AML-193 (cell line): ENCODE measurements around the gene KLHL36.

ENCODE experiments used
- DNase-seq, 2 experiments: peaks; one replicate each; lab custom pipeline; 2025; lab: John Stamatoyannopoulos, UW

KLHL36 gene

GRCh38 chr16:84648595-84649510 lies 542 bp downstream of the KLHL36 start:
- DNase-seq: peak in 1 of 2 experiments; percentile 14

GRCh38 chr16:84649511-84649861 lies 1.2 kb downstream of the KLHL36 start:
- DNase-seq: no peak

GRCh38 chr16:84650062-84650991 lies 2.0 kb downstream of the KLHL36 start:
- DNase-seq: no peak

- no peak for DNase-seq
Observed at GRCh38 chr16:84652566-84652965, 4.3 kb downstream of the KLHL36 start.

GRCh38 chr16:84654238-84654637 lies 5.9 kb downstream of the KLHL36 start:
- no peak for DNase-seq

- no peak for DNase-seq
Observed at GRCh38 chr16:84654998-84655397, 6.7 kb downstream of the KLHL36 start.

- no peak for DNase-seq
Observed at GRCh38 chr16:84656649-84657048, 8.3 kb downstream of the KLHL36 start.

GRCh38 chr16:84657229-84657837 lies 9.0 kb downstream of the KLHL36 start:
- no peak for DNase-seq

- no peak for DNase-seq
Observed at GRCh38 chr16:84658690-84659089, 10.4 kb downstream of the KLHL36 start.

- no peak for DNase-seq
Observed at GRCh38 chr16:84659656-84660300, 11.5 kb downstream of the KLHL36 start.

GRCh38 chr16:84660973-84661372 lies 12.7 kb downstream of the KLHL36 start:
- DNase-seq: no peak

GRCh38 chr16:84661418-84662060 lies 13.2 kb downstream of the KLHL36 start:
- no peak for DNase-seq

GRCh38 chr16:84662471-84662870 lies 14.2 kb downstream of the KLHL36 start:
- DNase-seq: no peak

- DNase-seq: no peak
Observed at GRCh38 chr16:84663433-84664101, 15.3 kb downstream of the KLHL36 start.

GRCh38 chr16:84665359-84665758 lies 17.0 kb downstream of the KLHL36 start:
- DNase-seq: no peak

GRCh38 chr16:84665843-84666242 lies 17.5 kb downstream of the KLHL36 start:
- no peak for DNase-seq

- no peak for DNase-seq
Observed at GRCh38 chr16:84667600-84668309, 19.4 kb downstream of the KLHL36 start.

- DNase-seq: no peak
Observed at GRCh38 chr16:84670063-84670462, 21.8 kb downstream of the KLHL36 start.

GRCh38 chr16:84672276-84673202 lies 24.2 kb downstream of the KLHL36 start:
- peak; percentile 59 to 64 for DNase-seq
